OCI-LY7 (cell line): ENCODE results near the gene LAMA1.

Source experiments
- EZH2phosphoT487 ChIP-seq: fragments of 200-600 bp; sonication (generic); IDR thresholded peaks from 2 replicates; pipeline ENCODE4 v1.6.1; 2018; ENCODE audit warnings: low read depth, borderline replicate concordance, mild to moderate bottlenecking, mixed run types, antibody characterized with exemption, low read length, moderate library complexity, mixed read lengths
- TF ChIP-seq, protein P1 (sequence below): fragments of 200-600 bp; sonication (generic); conservative IDR thresholded peaks from 2 replicates; pipeline ENCODE4 v1.5.1; 2014; ENCODE audit warnings: mild to moderate bottlenecking, antibody characterized with exemption, low read length, moderate library complexity, mixed read lengths

DNA sequence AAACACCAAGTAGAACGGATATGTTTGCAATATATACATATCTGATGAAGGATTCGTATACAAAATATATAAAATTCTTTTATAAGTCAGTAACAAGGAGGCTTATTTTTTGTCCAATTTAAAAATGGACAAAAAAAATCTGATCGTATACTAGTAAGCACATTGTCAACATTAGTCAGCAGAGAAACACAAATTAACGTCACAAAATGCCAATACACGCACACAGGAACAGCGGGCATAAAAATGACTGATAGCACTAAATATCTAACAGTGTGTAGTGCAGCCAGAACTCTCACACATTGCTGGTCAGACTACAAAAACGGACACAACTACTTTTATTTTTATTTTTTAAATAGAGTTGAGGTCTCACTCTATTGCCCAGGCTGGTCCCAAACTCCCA, 69.5 kb downstream of the LAMA1 start:
- TF ChIP-seq, protein P1, sequence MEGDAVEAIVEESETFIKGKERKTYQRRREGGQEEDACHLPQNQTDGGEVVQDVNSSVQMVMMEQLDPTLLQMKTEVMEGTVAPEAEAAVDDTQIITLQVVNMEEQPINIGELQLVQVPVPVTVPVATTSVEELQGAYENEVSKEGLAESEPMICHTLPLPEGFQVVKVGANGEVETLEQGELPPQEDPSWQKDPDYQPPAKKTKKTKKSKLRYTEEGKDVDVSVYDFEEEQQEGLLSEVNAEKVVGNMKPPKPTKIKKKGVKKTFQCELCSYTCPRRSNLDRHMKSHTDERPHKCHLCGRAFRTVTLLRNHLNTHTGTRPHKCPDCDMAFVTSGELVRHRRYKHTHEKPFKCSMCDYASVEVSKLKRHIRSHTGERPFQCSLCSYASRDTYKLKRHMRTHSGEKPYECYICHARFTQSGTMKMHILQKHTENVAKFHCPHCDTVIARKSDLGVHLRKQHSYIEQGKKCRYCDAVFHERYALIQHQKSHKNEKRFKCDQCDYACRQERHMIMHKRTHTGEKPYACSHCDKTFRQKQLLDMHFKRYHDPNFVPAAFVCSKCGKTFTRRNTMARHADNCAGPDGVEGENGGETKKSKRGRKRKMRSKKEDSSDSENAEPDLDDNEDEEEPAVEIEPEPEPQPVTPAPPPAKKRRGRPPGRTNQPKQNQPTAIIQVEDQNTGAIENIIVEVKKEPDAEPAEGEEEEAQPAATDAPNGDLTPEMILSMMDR = no peak
- TF ChIP-seq EZH2phosphoT487 = no peak
